Stimulated activated effector memory CD8-positive, alpha-beta T cell treated with anti-CD3 and anti-CD28 coated beads, Interleukin-12 subunit alpha, Interleukin-12 subunit beta, amount 100 ng/mL, for 72 hours (primary cell): ENCODE results near the gene C16orf96.
"Not testable (repeated sequence)": the region's sequence is repeated elsewhere in the genome, so short reads cannot be mapped to it uniquely, and the experiment has no call there.

Experiments
- ATAC-seq: fragments of 150-1000 bp; cut with Tn5 transposase; 2 replicates; pipeline ENCODE4 v1.10.0; 2021
- DNase-seq, 2 donors: peaks; one replicate each; pipeline ENCODE4 v3.0.0; 2021 to 2022; ENCODE audit warnings: low spot score in 2 of 2
- H3K27ac Mint-ChIP-seq: one replicate; pipeline ENCODE4 v1.8.0; 2022; ENCODE audit warnings: mild to moderate bottlenecking, mixed read lengths
- H3K36me3 Mint-ChIP-seq: one replicate; pipeline ENCODE4 v1.8.0; 2022; ENCODE audit warnings: mild to moderate bottlenecking, mixed read lengths
- H3K4me1 Mint-ChIP-seq: one replicate; pipeline ENCODE4 v1.8.0; 2022; ENCODE audit warnings: mixed read lengths
- H3K4me3 Mint-ChIP-seq: one replicate; pipeline ENCODE4 v1.8.0; 2022; ENCODE audit warnings: mild to moderate bottlenecking, mixed read lengths
- H3K9me3 Mint-ChIP-seq: one replicate; pipeline ENCODE4 v1.8.0; 2022; ENCODE audit warnings: mixed read lengths

The C16orf96 gene

GRCh38 chr16:4572715-4573114 lies 16.6 kb downstream of the C16orf96 start:
- H3K4me3 Mint-ChIP-seq: no peak overlapping the region
- H3K36me3 Mint-ChIP-seq: no peaks in the 10 kb centered on the region
- DNase-seq: no peak
- no peak overlapping the region for H3K27ac Mint-ChIP-seq
- H3K4me1 Mint-ChIP-seq: no peaks in the 10 kb centered on the region
- no peak for ATAC-seq
- no peaks in the 10 kb centered on the region for H3K9me3 Mint-ChIP-seq

- H3K36me3 Mint-ChIP-seq, H3K27ac Mint-ChIP-seq, H3K9me3 Mint-ChIP-seq, DNase-seq, ATAC-seq, H3K4me1 Mint-ChIP-seq, H3K4me3 Mint-ChIP-seq: not testable (repeated sequence)
Observed at GRCh38 chr16:4573926-4574325, 17.8 kb downstream of the C16orf96 start.

GRCh38 chr16:4574919-4575705 lies 19.0 kb downstream of the C16orf96 start:
- no peaks in the 10 kb centered on the region for H3K4me1 Mint-ChIP-seq
- ATAC-seq (no peak), DNase-seq (no peak)
- no peaks in the 10 kb centered on the region for H3K36me3 Mint-ChIP-seq
- H3K9me3 Mint-ChIP-seq: no peaks in the 10 kb centered on the region
- no peak overlapping the region for H3K4me3 Mint-ChIP-seq
- no peak overlapping the region for H3K27ac Mint-ChIP-seq

- no peak overlapping the region for H3K4me3 Mint-ChIP-seq
- no peaks in the 10 kb centered on the region for H3K4me1 Mint-ChIP-seq
Observed at GRCh38 chr16:4576008-4576407, 19.9 kb downstream of the C16orf96 start.

GRCh38 chr16:4578961-4579530 lies 22.9 kb downstream of the C16orf96 start:
- Mint-ChIP-seq H3K36me3 (no peaks in the 10 kb centered on the region), H3K4me3 (no peak overlapping the region), H3K4me1 (no peaks in the 10 kb centered on the region), H3K27ac (no peak overlapping the region), H3K9me3 (no peaks in the 10 kb centered on the region)
- no peak for DNase-seq
- ATAC-seq: no peak

More at GRCh38 chr16:4576008-4576407, 19.9 kb downstream of the C16orf96 start:
- Mint-ChIP-seq H3K27ac (no peak overlapping the region), H3K36me3 (no peaks in the 10 kb centered on the region), H3K9me3 (no peaks in the 10 kb centered on the region)
- no peak for DNase-seq
- no peak for ATAC-seq

- H3K4me1 Mint-ChIP-seq: no peaks in the 10 kb centered on the region
- DNase-seq (no peak), ATAC-seq (no peak)
- no peaks in the 10 kb centered on the region for H3K36me3 Mint-ChIP-seq
- H3K27ac Mint-ChIP-seq: no peak overlapping the region
- no peaks in the 10 kb centered on the region for H3K9me3 Mint-ChIP-seq
- H3K4me3 Mint-ChIP-seq: no peak overlapping the region
Observed at GRCh38 chr16:4580250-4580649, 24.1 kb downstream of the C16orf96 start.

GRCh38 chr16:4583906-4584305 lies 27.8 kb downstream of the C16orf96 start:
- H3K9me3 Mint-ChIP-seq: no peaks in the 10 kb centered on the region
- ATAC-seq (no peak), DNase-seq (no peak)
- H3K36me3 Mint-ChIP-seq: no peaks in the 10 kb centered on the region
- H3K27ac Mint-ChIP-seq: no peak overlapping the region
- peaks cover 4% of the 10 kb centered on the region for H3K4me1 Mint-ChIP-seq
- no peak overlapping the region for H3K4me3 Mint-ChIP-seq

- ATAC-seq: no peak
- no peaks in the 10 kb centered on the region for H3K36me3 Mint-ChIP-seq
- H3K4me1 Mint-ChIP-seq: peaks cover 4% of the 10 kb centered on the region
- H3K27ac Mint-ChIP-seq: no peak overlapping the region
- no peak for DNase-seq
- no peaks in the 10 kb centered on the region for H3K9me3 Mint-ChIP-seq
- no peak overlapping the region for H3K4me3 Mint-ChIP-seq
Observed at GRCh38 chr16:4586291-4586690, 30.2 kb downstream of the C16orf96 start.

- H3K9me3 Mint-ChIP-seq: no peaks in the 10 kb centered on the region
- no peak overlapping the region for H3K4me3 Mint-ChIP-seq
Observed at GRCh38 chr16:4588386-4588785, 32.2 kb downstream of the C16orf96 start.

GRCh38 chr16:4588961-4589360 lies 32.8 kb downstream of the C16orf96 start:
- H3K4me3 Mint-ChIP-seq: no peak overlapping the region
- DNase-seq (no peak), ATAC-seq (no peak)
- no peak overlapping the region for H3K27ac Mint-ChIP-seq
- no peaks in the 10 kb centered on the region for H3K36me3 Mint-ChIP-seq
- no peaks in the 10 kb centered on the region for H3K9me3 Mint-ChIP-seq
- peaks cover 4% of the 10 kb centered on the region for H3K4me1 Mint-ChIP-seq

More at GRCh38 chr16:4588386-4588785, 32.2 kb downstream of the C16orf96 start:
- H3K27ac Mint-ChIP-seq: no peak overlapping the region
- DNase-seq (no peak), ATAC-seq (no peak)
- no peaks in the 10 kb centered on the region for H3K36me3 Mint-ChIP-seq
- H3K4me1 Mint-ChIP-seq: peaks cover 4% of the 10 kb centered on the region

- Mint-ChIP-seq H3K4me3 (no peak overlapping the region), H3K4me1 (no peaks in the 10 kb centered on the region), H3K36me3 (no peaks in the 10 kb centered on the region), H3K27ac (no peak overlapping the region), H3K9me3 (no peaks in the 10 kb centered on the region)
- DNase-seq (no peak), ATAC-seq (no peak)
Observed at GRCh38 chr16:4591191-4591590, 35.1 kb downstream of the C16orf96 start.

- DNase-seq (no peak), ATAC-seq (no peak)
- Mint-ChIP-seq H3K36me3 (no peaks in the 10 kb centered on the region), H3K4me1 (no peaks in the 10 kb centered on the region), H3K27ac (no peak overlapping the region), H3K4me3 (no peak overlapping the region), H3K9me3 (no peaks in the 10 kb centered on the region)
Observed at GRCh38 chr16:4591706-4592470, 35.7 kb downstream of the C16orf96 start.

GRCh38 chr16:4593086-4593485 lies 36.9 kb downstream of the C16orf96 start:
- ATAC-seq: no peak
- Mint-ChIP-seq H3K9me3 (no peaks in the 10 kb centered on the region), H3K4me1 (no peaks in the 10 kb centered on the region), H3K27ac (no peak overlapping the region), H3K36me3 (no peaks in the 10 kb centered on the region), H3K4me3 (no peak overlapping the region)
- no peak for DNase-seq

GRCh38 chr16:4594433-4595410 lies 38.6 kb downstream of the C16orf96 start:
- Mint-ChIP-seq H3K9me3 (no peaks in the 10 kb centered on the region), H3K27ac (peak overlapping the region; percentile 74), H3K36me3 (no peaks in the 10 kb centered on the region), H3K4me3 (no peak overlapping the region), H3K4me1 (no peaks in the 10 kb centered on the region)
- ATAC-seq: no peak
- no peak for DNase-seq

- ATAC-seq: no peak
- H3K36me3 Mint-ChIP-seq: no peaks in the 10 kb centered on the region
- no peak for DNase-seq
- H3K4me3 Mint-ChIP-seq: no peak overlapping the region
- H3K27ac Mint-ChIP-seq: no peak overlapping the region
- H3K9me3 Mint-ChIP-seq: no peaks in the 10 kb centered on the region
- H3K4me1 Mint-ChIP-seq: no peaks in the 10 kb centered on the region
Observed at GRCh38 chr16:4597174-4597573, 41.0 kb downstream of the C16orf96 start.
